Lower leg skin (tissue), 3 donors: ENCODE data around the gene ACP1.

Experiments used
- POLR2A ChIP-seq, 2 donors: fragments of 450-650 bp; IDR thresholded peaks; one replicate each; pipeline ENCODE4 v1.6.1; 2016 to 2017; ENCODE audit warnings: antibody characterized with exemption in 2 of 2, mild to moderate bottlenecking in 1 of 2, moderate library complexity in 1 of 2
- TF ChIP-seq, protein P1 (sequence below), 3 donors: fragments of 450-650 bp; IDR thresholded peaks; one replicate each; pipeline ENCODE4 v1.5.1; 2016; ENCODE audit warnings: antibody characterized with exemption in 3 of 3, mild to moderate bottlenecking in 3 of 3, moderate library complexity in 2 of 3

DNA sequence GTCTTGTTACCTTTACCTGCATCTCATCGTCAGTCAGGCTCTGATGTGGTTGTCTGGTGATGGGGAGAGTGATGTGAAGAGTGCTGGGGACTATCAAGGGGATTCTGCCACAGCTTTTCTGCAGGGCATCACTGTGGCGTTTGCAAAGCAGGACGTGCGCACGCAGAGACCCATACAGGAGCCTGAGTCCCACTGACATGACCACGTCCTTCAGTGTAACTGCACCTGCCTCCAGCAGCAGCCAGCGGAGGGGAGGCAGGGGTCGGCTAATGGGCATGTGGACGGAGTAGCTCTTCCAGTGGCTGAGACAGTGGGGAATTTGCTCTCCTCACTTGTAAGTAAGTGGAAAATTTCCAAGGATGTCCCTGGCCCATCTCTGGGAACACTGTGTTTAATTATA, 16.6 kb downstream of the ACP1 start:
- TF ChIP-seq, protein P1, sequence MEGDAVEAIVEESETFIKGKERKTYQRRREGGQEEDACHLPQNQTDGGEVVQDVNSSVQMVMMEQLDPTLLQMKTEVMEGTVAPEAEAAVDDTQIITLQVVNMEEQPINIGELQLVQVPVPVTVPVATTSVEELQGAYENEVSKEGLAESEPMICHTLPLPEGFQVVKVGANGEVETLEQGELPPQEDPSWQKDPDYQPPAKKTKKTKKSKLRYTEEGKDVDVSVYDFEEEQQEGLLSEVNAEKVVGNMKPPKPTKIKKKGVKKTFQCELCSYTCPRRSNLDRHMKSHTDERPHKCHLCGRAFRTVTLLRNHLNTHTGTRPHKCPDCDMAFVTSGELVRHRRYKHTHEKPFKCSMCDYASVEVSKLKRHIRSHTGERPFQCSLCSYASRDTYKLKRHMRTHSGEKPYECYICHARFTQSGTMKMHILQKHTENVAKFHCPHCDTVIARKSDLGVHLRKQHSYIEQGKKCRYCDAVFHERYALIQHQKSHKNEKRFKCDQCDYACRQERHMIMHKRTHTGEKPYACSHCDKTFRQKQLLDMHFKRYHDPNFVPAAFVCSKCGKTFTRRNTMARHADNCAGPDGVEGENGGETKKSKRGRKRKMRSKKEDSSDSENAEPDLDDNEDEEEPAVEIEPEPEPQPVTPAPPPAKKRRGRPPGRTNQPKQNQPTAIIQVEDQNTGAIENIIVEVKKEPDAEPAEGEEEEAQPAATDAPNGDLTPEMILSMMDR (IDR thresholded peaks at IDR 0.05) = no peak
- TF ChIP-seq POLR2A (IDR thresholded peaks at IDR 0.05) = no peak
